HepG2 (cell line): ENCODE measurements around the gene PXK. TPM values are rescaled to one million over a fixed set of nuclear protein-coding genes. Genes with fewer than 3 reads are reported as not detected.

Source experiments
- ARNT ChIP-seq: fragments of 450-650 bp; IDR thresholded peaks from 2 replicates; pipeline ENCODE4 v1.6.1; 2017
- ATRX ChIP-seq: sonication (generic); formaldehyde crosslinking; IDR thresholded peaks from 2 replicates; pipeline ENCODE4 v1.4.0; 2020; ENCODE audit warnings: missing genetic modification reagents, borderline replicate concordance
- GPN1 ChIP-seq: sonication (generic); formaldehyde crosslinking; IDR thresholded peaks from 2 replicates; pipeline ENCODE4 v1.5.1; 2020; ENCODE audit warnings: missing genetic modification reagents, borderline replicate concordance
- JUND ChIP-seq: sonication (generic); formaldehyde crosslinking; IDR thresholded peaks from 2 replicates; pipeline ENCODE4 v1.8.0; 2022; ENCODE audit warnings: mild to moderate bottlenecking, missing genetic modification reagents
- MAZ ChIP-seq, 2 experiments: sonication (generic) in 1 of 2; formaldehyde crosslinking in 1 of 2; IDR thresholded peaks; 2 replicates each; pipeline versions ENCODE4 v1.5.0 to v1.6.1; 2012 to 2020; ENCODE audit warnings: low read depth in 2 of 2, mild to moderate bottlenecking in 2 of 2, borderline replicate concordance in 1 of 2, improper control_type of control experiment in 1 of 2, low read length in 1 of 2, missing genetic modification reagents in 1 of 2, moderate library complexity in 1 of 2
- NR2F6 ChIP-seq, 2 experiments: IDR thresholded peaks; 2 replicates each; pipeline ENCODE4 v1.6.1; 2016; ENCODE audit warnings: antibody characterized with exemption in 1 of 2, mild to moderate bottlenecking in 1 of 2
- PREB ChIP-seq: sonication (generic); formaldehyde crosslinking; IDR thresholded peaks from 2 replicates; pipeline ENCODE4 v1.4.0; 2020; ENCODE audit warnings: missing genetic modification reagents
- TBP ChIP-seq: sonication (generic); formaldehyde crosslinking; IDR thresholded peaks from 2 replicates; pipeline ENCODE4 v1.5.0; 2020; ENCODE audit warnings: missing genetic modification reagents
- ZC3H4 ChIP-seq: sonication (generic); formaldehyde crosslinking; IDR thresholded peaks from 2 replicates; pipeline ENCODE4 v1.4.0; 2020; ENCODE audit warnings: missing genetic modification reagents, borderline replicate concordance
- ZNF180 ChIP-seq: sonication (generic); formaldehyde crosslinking; IDR thresholded peaks from 2 replicates; pipeline ENCODE4 v1.4.0; 2020; ENCODE audit warnings: low read depth, missing genetic modification reagents, borderline replicate concordance
- ZNF350 ChIP-seq: sonication (generic); formaldehyde crosslinking; IDR thresholded peaks from 2 replicates; pipeline ENCODE4 v1.4.0; 2020; ENCODE audit warnings: mild to moderate bottlenecking, low read depth, missing genetic modification reagents, borderline replicate concordance
- polyA plus RNA-seq, 8 experiments: library from polyadenylated mRNA; depleted of rRNA in 3 of 8; stranded (reverse) in 7 of 8; unstranded in 1 of 8; fragments of >200 nt; fragmentation: Illumina TruSeq in 4 of 8; extraction: Trizol in 4 of 8; gene quantifications; 2 replicates each; pipeline versions ENCODE4 v1.2.1 to v1.2.3, GENCODE V29; 2011 to 2016; ENCODE audit warnings: low read depth in 4 of 8, missing spikeins in 1 of 8, mixed read lengths in 1 of 8; ENCODE audit not compliant: insufficient read depth in 1 of 8
- total RNA-seq, 5 experiments: library from RNA; depleted of rRNA; stranded (reverse); fragments of >200 nt; fragmentation: Illumina TruSeq; extraction: Trizol; gene quantifications; 2 replicates each; pipeline ENCODE4 v1.2.3, GENCODE V29; 2016; ENCODE audit warnings: low read depth in 1 of 5
- TF ChIP-seq, protein P1 (sequence below): sonication (generic); formaldehyde crosslinking; IDR thresholded peaks from 2 replicates; pipeline ENCODE4 v1.8.0; 2022; ENCODE audit warnings: mild to moderate bottlenecking, missing genetic modification reagents; ENCODE audit not compliant: insufficient replicate concordance
- TF ChIP-seq, protein P2 (sequence below): sonication (generic); formaldehyde crosslinking; IDR thresholded peaks from 2 replicates; pipeline ENCODE4 v1.5.0; 2020; ENCODE audit warnings: mild to moderate bottlenecking, missing genetic modification reagents

The PXK gene
- total and polyA plus RNA-seq, 2 of the 13 experiments (the other 11 are each of a cell fraction or from before 2014, with no cell fraction given): 6.4 to 18.6 TPM

DNA sequence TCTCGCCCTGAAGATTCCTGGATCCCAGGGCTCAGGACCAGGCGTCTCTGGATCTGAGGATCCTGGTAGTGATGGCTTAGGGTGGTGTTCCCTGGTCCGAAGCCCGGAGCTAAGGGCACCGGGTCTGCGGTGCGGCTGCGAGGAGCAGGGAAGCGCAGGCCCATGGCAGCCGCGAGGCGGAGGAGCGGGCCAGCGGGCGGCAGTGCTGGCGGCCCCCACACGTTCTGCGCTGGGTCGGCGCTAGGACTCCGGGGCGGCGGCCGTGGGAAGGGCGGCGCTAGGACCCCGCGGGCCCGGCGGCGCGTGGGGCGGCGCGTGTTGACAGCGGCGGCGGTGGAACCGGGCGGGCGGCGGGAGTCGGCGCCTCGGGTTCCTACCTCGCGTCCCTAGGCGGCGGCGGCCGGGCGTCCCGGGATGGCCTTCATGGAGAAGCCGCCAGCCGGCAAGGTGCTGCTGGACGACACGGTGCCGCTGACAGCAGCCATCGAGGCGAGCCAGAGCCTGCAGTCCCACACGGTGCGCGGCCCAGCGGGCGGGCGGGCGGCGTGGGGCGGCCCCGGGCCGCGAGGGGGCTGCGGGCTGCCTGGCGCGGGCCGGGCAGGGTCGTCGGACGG lies at the start of gene PXK (continued):
- TF ChIP-seq, protein P1, sequence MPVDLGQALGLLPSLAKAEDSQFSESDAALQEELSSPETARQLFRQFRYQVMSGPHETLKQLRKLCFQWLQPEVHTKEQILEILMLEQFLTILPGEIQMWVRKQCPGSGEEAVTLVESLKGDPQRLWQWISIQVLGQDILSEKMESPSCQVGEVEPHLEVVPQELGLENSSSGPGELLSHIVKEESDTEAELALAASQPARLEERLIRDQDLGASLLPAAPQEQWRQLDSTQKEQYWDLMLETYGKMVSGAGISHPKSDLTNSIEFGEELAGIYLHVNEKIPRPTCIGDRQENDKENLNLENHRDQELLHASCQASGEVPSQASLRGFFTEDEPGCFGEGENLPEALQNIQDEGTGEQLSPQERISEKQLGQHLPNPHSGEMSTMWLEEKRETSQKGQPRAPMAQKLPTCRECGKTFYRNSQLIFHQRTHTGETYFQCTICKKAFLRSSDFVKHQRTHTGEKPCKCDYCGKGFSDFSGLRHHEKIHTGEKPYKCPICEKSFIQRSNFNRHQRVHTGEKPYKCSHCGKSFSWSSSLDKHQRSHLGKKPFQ (CRISPR knock-in tag): no peak
- TF ChIP-seq ATRX (CRISPR knock-in tag) (no peak), GPN1 (no peak), MAZ (IDR thresholded peaks at IDR 0.05; ENCODE audit: borderline replicate concordance, low read depth, low read length) (0 out of 2 replicates have a peak, but pooled peaks have one; percentile 37), MAZ (CRISPR knock-in tag; IDR thresholded peaks at IDR 0.05; ENCODE audit: low read depth) (peak; percentile 89), ZNF180 (no peak), PREB (0 out of 2 replicates have a peak, but pooled peaks have one; percentile 32), JUND (CRISPR knock-in tag) (no peak), ARNT (no peak), ZNF350 (CRISPR knock-in tag) (no peak), NR2F6 (IDR thresholded peaks at IDR 0.05) (no peak), NR2F6 (CRISPR knock-in tag; IDR thresholded peaks at IDR 0.05) (0 out of 2 replicates have a peak, but pooled peaks have one; percentile 19), ZC3H4 (CRISPR knock-in tag) (no peak), TBP (CRISPR knock-in tag) (no peak)
- TF ChIP-seq, protein P2, sequence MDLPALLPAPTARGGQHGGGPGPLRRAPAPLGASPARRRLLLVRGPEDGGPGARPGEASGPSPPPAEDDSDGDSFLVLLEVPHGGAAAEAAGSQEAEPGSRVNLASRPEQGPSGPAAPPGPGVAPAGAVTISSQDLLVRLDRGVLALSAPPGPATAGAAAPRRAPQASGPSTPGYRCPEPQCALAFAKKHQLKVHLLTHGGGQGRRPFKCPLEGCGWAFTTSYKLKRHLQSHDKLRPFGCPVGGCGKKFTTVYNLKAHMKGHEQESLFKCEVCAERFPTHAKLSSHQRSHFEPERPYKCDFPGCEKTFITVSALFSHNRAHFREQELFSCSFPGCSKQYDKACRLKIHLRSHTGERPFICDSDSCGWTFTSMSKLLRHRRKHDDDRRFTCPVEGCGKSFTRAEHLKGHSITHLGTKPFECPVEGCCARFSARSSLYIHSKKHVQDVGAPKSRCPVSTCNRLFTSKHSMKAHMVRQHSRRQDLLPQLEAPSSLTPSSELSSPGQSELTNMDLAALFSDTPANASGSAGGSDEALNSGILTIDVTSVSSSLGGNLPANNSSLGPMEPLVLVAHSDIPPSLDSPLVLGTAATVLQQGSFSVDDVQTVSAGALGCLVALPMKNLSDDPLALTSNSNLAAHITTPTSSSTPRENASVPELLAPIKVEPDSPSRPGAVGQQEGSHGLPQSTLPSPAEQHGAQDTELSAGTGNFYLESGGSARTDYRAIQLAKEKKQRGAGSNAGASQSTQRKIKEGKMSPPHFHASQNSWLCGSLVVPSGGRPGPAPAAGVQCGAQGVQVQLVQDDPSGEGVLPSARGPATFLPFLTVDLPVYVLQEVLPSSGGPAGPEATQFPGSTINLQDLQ (CRISPR knock-in tag): peak; percentile 50; the same call in 1 of the 2 replicates
